Panc1 (cell line): ENCODE results near the gene TMEFF2.

Source experiments
- CTCF ChIP-seq: fragments of 450-650 bp; IDR thresholded peaks from 2 replicates; pipeline ENCODE4 v1.5.1; 2017; ENCODE audit warnings: mild to moderate bottlenecking
- POLR2AphosphoS5 ChIP-seq: IDR thresholded peaks from 2 replicates; pipeline ENCODE4 v1.6.1; 2012; ENCODE audit warnings: mild to moderate bottlenecking, low read depth, low read length, moderate library complexity
- REST ChIP-seq, 2 experiments: IDR thresholded peaks; 2 replicates each; pipeline ENCODE4 v1.6.1; 2011 to 2012; ENCODE audit warnings: low read depth in 2 of 2, control low read depth in 1 of 2, low read length in 1 of 2, mild to moderate bottlenecking in 1 of 2, moderate library complexity in 1 of 2; ENCODE audit not compliant: insufficient read depth in 1 of 2
- SIN3A ChIP-seq: IDR thresholded peaks from 2 replicates; pipeline ENCODE4 v1.6.1; 2012; ENCODE audit warnings: low read depth, mild to moderate bottlenecking, low read length, moderate library complexity, borderline replicate concordance; ENCODE audit not compliant: insufficient read depth

- no peak for TF ChIP-seq CTCF
- no peak for TF ChIP-seq POLR2AphosphoS5
- TF ChIP-seq SIN3A, result no peak
- TF ChIP-seq REST (IDR thresholded peaks at IDR 0.05; ENCODE audit: insufficient read depth in 1 of 2, low read depth in 2 of 2, low read length in 1 of 2), result no peak
Observed at GRCh38 chr2:192042126-192042525, 152.6 kb downstream of the TMEFF2 start.
